GM18498 (cell line): ENCODE data around the gene KDM4B.

ENCODE experiments used
- ATAC-seq: cut with Tn5 transposase; IDR thresholded peaks from one replicate; pipeline ENCODE4 v1.9.1; 2021; ENCODE audit warnings: mild to moderate bottlenecking, moderate library complexity; ENCODE audit not compliant: unreplicated experiment

Gene KDM4B

GRCh38 chr19:5067678-5068077 lies 98.8 kb downstream of the KDM4B start:
- no peak for ATAC-seq

GRCh38 chr19:5068233-5069072 lies 99.5 kb downstream of the KDM4B start:
- no peak for ATAC-seq

- ATAC-seq, result no peak
These were observed 101.4 kb downstream of the KDM4B start for GRCh38 chr19:5070331-5070730.

GRCh38 chr19:5070930-5071329 lies 102.0 kb downstream of the KDM4B start:
- ATAC-seq, result no peak

- no peak for ATAC-seq
These were observed 102.7 kb downstream of the KDM4B start for GRCh38 chr19:5071579-5071978.

- no peak for ATAC-seq
These were observed 103.2 kb downstream of the KDM4B start for GRCh38 chr19:5072115-5072514.

GRCh38 chr19:5073153-5073844 lies 104.4 kb downstream of the KDM4B start:
- ATAC-seq, result no peak

GRCh38 chr19:5074407-5074806 lies 105.5 kb downstream of the KDM4B start:
- ATAC-seq, result no peak

- ATAC-seq, result no peak
These were observed 106.0 kb downstream of the KDM4B start for GRCh38 chr19:5074830-5075394.

GRCh38 chr19:5075597-5075996 lies 106.7 kb downstream of the KDM4B start:
- no peak for ATAC-seq

- ATAC-seq, result no peak
These were observed 107.7 kb downstream of the KDM4B start for GRCh38 chr19:5076440-5077208.

- no peak for ATAC-seq
These were observed 108.2 kb downstream of the KDM4B start for GRCh38 chr19:5077209-5077515.

- ATAC-seq, result no peak
These were observed 109.3 kb downstream of the KDM4B start for GRCh38 chr19:5078182-5078581.

GRCh38 chr19:5078666-5079065 lies 109.8 kb downstream of the KDM4B start:
- no peak for ATAC-seq

GRCh38 chr19:5079071-5079774 lies 110.3 kb downstream of the KDM4B start:
- ATAC-seq, result no peak

- no peak for ATAC-seq
These were observed 111.2 kb downstream of the KDM4B start for GRCh38 chr19:5080030-5080654.

- no peak for ATAC-seq
These were observed 111.9 kb downstream of the KDM4B start for GRCh38 chr19:5080809-5081208.

- no peak for ATAC-seq
These were observed 112.7 kb downstream of the KDM4B start for GRCh38 chr19:5081443-5082161.

GRCh38 chr19:5083547-5083965 lies 114.6 kb downstream of the KDM4B start:
- ATAC-seq, result no peak

- ATAC-seq, result no peak
These were observed 116.7 kb downstream of the KDM4B start for GRCh38 chr19:5085566-5085965.
